Neural progenitor cell (in vitro differentiated cells): ENCODE data around the gene DLL1. TPM values are rescaled to one million over a fixed set of nuclear protein-coding genes. Genes with fewer than 3 reads are reported as not detected.

Experiments used
- DNase-seq: peaks from one replicate; pipeline ENCODE4 v3.0.0-alpha.2; 2016; ENCODE audit warnings: low spot score
- H2AFZ ChIP-seq: fragments of 200-600 bp; sonication (generic); replicated peaks from 2 replicates; pipeline ENCODE4 v1.6.1; 2016; ENCODE audit warnings: antibody characterized with exemption
- H3F3A ChIP-seq: fragments of 200-600 bp; sonication (generic); 2 replicates; pipeline ENCODE4 v1.6.1; 2016; ENCODE audit warnings: antibody characterized with exemption, low read depth
- H3K27ac ChIP-seq: fragments of 200-600 bp; sonication (generic); 2 replicates; pipeline ENCODE4 v1.5.1; 2016; ENCODE audit warnings: mild to moderate bottlenecking
- H3K27me3 ChIP-seq: fragments of 200-600 bp; sonication (generic); 2 replicates; pipeline ENCODE4 v1.6.1; 2016; ENCODE audit warnings: mild to moderate bottlenecking, moderate library complexity
- H3K36me3 ChIP-seq: fragments of 200-600 bp; sonication (generic); 2 replicates; pipeline ENCODE4 v1.5.1; 2016
- H3K4me1 ChIP-seq: fragments of 200-600 bp; sonication (generic); 2 replicates; pipeline ENCODE4 v1.6.1; 2016; ENCODE audit warnings: mixed run types
- H3K4me2 ChIP-seq: fragments of 200-600 bp; sonication (generic); 2 replicates; pipeline ENCODE4 v1.6.1; 2016
- H3K4me3 ChIP-seq: fragments of 200-600 bp; sonication (generic); 2 replicates; pipeline ENCODE4 v1.5.1; 2016
- H3K79me2 ChIP-seq: fragments of 200-600 bp; sonication (generic); 2 replicates; pipeline ENCODE4 v1.6.1; 2016; ENCODE audit warnings: low read depth
- H3K9ac ChIP-seq: fragments of 200-600 bp; sonication (generic); 2 replicates; pipeline ENCODE4 v1.6.1; 2016
- H3K9me3 ChIP-seq: fragments of 200-600 bp; sonication (generic); 2 replicates; pipeline ENCODE4 v1.5.1; 2016; ENCODE audit warnings: low read depth
- H4K20me1 ChIP-seq: fragments of 200-600 bp; sonication (generic); 2 replicates; pipeline ENCODE4 v1.6.1; 2016; ENCODE audit warnings: low read depth
- H3K27ac Mint-ChIP-seq: 3 replicates; pipeline ENCODE4 v1.8.0; 2021; ENCODE audit warnings: mixed read lengths
- H3K27me3 Mint-ChIP-seq: 2 replicates; pipeline ENCODE4 v1.8.0; 2022; ENCODE audit warnings: low read depth, mild to moderate bottlenecking, inconsistent platforms, moderate library complexity, mixed read lengths; ENCODE audit not compliant: insufficient read depth
- H3K36me3 Mint-ChIP-seq: 3 replicates; pipeline ENCODE4 v1.8.0; 2021; ENCODE audit warnings: mixed read lengths
- H3K4me1 Mint-ChIP-seq: 3 replicates; pipeline ENCODE4 v1.8.0; 2021; ENCODE audit warnings: mixed read lengths
- H3K4me3 Mint-ChIP-seq: 3 replicates; pipeline ENCODE4 v1.8.0; 2021; ENCODE audit warnings: mild to moderate bottlenecking, moderate library complexity, mixed read lengths
- H3K9me3 Mint-ChIP-seq: 3 replicates; pipeline ENCODE4 v1.8.0; 2020; ENCODE audit warnings: mixed read lengths
- CTCF ChIP-seq: fragments of 200-600 bp; sonication (generic); IDR thresholded peaks from 2 replicates; pipeline ENCODE4 v1.5.1; 2017; ENCODE audit warnings: antibody characterized with exemption, mild to moderate bottlenecking
- EZH2 ChIP-seq: fragments of 200-600 bp; sonication (generic); IDR thresholded peaks from 2 replicates; pipeline ENCODE4 v1.6.1; 2017; ENCODE audit warnings: antibody characterized with exemption, mild to moderate bottlenecking, moderate library complexity
- EZH2phosphoT487 ChIP-seq: fragments of 200-600 bp; sonication (generic); IDR thresholded peaks from 2 replicates; pipeline ENCODE4 v1.6.1; 2017; ENCODE audit warnings: antibody characterized with exemption
- total RNA-seq: library from RNA; depleted of rRNA; stranded (reverse); fragments of >200 nt; gene quantifications from 2 replicates; pipeline ENCODE4 v1.2.3, GENCODE V29; 2015; ENCODE audit warnings: low replicate concordance

The DLL1 gene
- total RNA-seq, 1 donor from 2014 or later = 35.9 TPM

DNA sequence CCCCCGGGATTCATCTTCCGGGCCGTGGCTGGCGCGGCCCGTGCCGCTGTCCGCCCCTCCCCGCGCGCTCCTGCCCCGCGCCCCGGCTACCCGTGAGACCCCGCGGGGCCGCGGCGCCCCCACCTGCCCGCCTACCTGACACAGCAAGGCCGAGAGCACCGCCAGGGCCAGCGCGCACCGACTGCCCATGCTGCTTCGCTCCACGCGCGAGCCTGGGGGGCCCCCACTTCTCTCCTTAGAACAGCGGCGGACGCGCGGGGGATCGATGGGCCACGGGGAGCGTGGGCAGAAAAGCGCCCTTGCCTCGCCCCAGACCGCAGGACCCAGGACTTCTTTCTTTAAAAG is 955 bp downstream of the DLL1 start:
- peak overlapping the region; percentile 83 for H3K27ac ChIP-seq
- H3K4me1 Mint-ChIP-seq = peaks cover 69% of the 10 kb centered on the region
- peaks cover 57% of the 10 kb centered on the region for H4K20me1 ChIP-seq
- peaks cover 26% of the 10 kb centered on the region for H3K36me3 Mint-ChIP-seq
- H2AFZ ChIP-seq = no peak overlapping the region
- no peaks in the 10 kb centered on the region for H3K36me3 ChIP-seq
- peak overlapping the region; percentile 73 for H3K9ac ChIP-seq
- DNase-seq = no peak
- no peak overlapping the region for H3K27ac Mint-ChIP-seq
- H3K4me2 ChIP-seq = peak overlapping the region; percentile 100
- H3F3A ChIP-seq = peaks cover 69% of the 10 kb centered on the region
- H3K27me3 ChIP-seq = peaks cover 67% of the 10 kb centered on the region
- H3K4me3 Mint-ChIP-seq = peak overlapping the region; percentile 94
- TF ChIP-seq EZH2phosphoT487 = no peak
- TF ChIP-seq CTCF = no peak
- TF ChIP-seq EZH2 = no peak
- peaks cover 62% of the 10 kb centered on the region for H3K4me1 ChIP-seq
- peaks cover 41% of the 10 kb centered on the region for H3K79me2 ChIP-seq
- peaks cover 40% of the 10 kb centered on the region for H3K27me3 Mint-ChIP-seq
- peak overlapping the region; percentile 94 for H3K4me3 ChIP-seq
- no peaks in the 10 kb centered on the region for H3K9me3 ChIP-seq
- no peaks in the 10 kb centered on the region for H3K9me3 Mint-ChIP-seq

DNA sequence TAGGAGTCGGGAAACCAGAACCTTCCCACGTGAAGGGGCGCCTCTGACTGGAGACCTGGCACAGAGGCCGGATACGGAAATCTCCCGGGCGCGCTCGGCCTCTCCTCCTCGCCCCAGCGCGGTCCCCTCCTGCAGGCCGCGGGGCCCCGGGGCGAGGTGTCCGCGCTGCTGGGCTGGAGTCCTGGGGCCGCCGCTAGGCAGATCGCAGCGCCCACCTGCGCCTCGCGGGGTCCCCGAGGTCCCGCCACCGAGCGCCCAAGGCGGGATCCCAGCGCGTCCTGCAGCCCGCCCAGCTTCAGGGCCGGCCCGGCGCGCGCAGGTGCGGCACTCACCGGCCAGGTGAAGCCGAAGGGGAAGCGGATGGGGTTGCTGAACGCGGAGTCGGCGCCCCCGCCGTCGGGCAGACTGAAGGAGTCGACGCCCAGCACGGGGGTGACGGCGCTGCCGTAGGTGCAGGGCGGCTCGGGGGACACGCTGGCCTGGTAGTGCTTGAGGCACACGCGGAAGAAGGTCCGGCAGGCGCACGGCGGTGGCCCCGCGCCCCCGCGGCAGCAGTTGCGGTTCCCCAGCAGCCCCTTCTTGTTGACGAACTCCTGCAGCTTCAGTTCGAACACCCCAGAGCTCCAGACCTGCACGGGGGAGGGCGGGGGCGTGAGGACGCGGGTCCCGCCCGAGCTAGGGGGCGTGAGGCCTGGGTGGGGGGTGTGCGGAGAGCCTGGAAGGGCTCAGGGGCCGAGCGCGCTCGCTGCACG is 1.5 kb downstream of the DLL1 start:
- DNase-seq = peak; percentile 48
- H3K4me3 ChIP-seq = peak overlapping the region; percentile 94
- no peaks in the 10 kb centered on the region for H3K36me3 ChIP-seq
- peaks cover 29% of the 10 kb centered on the region for H3K36me3 Mint-ChIP-seq
- no peaks in the 10 kb centered on the region for H3K9me3 ChIP-seq
- H3K27me3 ChIP-seq = peaks cover 65% of the 10 kb centered on the region
- no peaks in the 10 kb centered on the region for H3K9me3 Mint-ChIP-seq
- peak overlapping the region; percentile 52 for H3K9ac ChIP-seq
- H3K27me3 Mint-ChIP-seq = peaks cover 38% of the 10 kb centered on the region
- peaks cover 56% of the 10 kb centered on the region for H3K4me1 ChIP-seq
- H3K4me2 ChIP-seq = peak overlapping the region; percentile 100
- H3K27ac Mint-ChIP-seq = peak overlapping the region; percentile 51
- H3K79me2 ChIP-seq = peaks cover 41% of the 10 kb centered on the region
- H3K4me3 Mint-ChIP-seq = peak overlapping the region; percentile 89
- H3K4me1 Mint-ChIP-seq = peaks cover 63% of the 10 kb centered on the region
- no peak overlapping the region for H3K27ac ChIP-seq
- peak; percentile 16 for TF ChIP-seq EZH2
- TF ChIP-seq CTCF = no peak
- no peak for TF ChIP-seq EZH2phosphoT487
- H4K20me1 ChIP-seq = peaks cover 63% of the 10 kb centered on the region
- H3F3A ChIP-seq = peaks cover 63% of the 10 kb centered on the region
- no peak overlapping the region for H2AFZ ChIP-seq

- H3K4me3 ChIP-seq = peak overlapping the region; percentile 94
- H3K36me3 ChIP-seq = no peaks in the 10 kb centered on the region
- H3K9ac ChIP-seq = peak overlapping the region; percentile 52
- Mint-ChIP-seq H3K9me3 (no peaks in the 10 kb centered on the region), H3K4me1 (peaks cover 58% of the 10 kb centered on the region), H3K27ac (peak overlapping the region; percentile 51), H3K36me3 (peaks cover 32% of the 10 kb centered on the region), H3K4me3 (peak overlapping the region; percentile 89), H3K27me3 (peaks cover 33% of the 10 kb centered on the region)
- peaks cover 41% of the 10 kb centered on the region for H3K79me2 ChIP-seq
- DNase-seq = no peak
- H3F3A ChIP-seq = peaks cover 58% of the 10 kb centered on the region
- H3K4me1 ChIP-seq = peaks cover 51% of the 10 kb centered on the region
- H2AFZ ChIP-seq = no peak overlapping the region
- peak overlapping the region; percentile 100 for H3K4me2 ChIP-seq
- no peaks in the 10 kb centered on the region for H3K9me3 ChIP-seq
- TF ChIP-seq EZH2phosphoT487 = no peak
- no peak for TF ChIP-seq EZH2
- no peak for TF ChIP-seq CTCF
- peaks cover 65% of the 10 kb centered on the region for H3K27me3 ChIP-seq
- H3K27ac ChIP-seq = no peak overlapping the region
- peaks cover 68% of the 10 kb centered on the region for H4K20me1 ChIP-seq
These were observed 2.1 kb downstream of the DLL1 start for GRCh38 chr6:170288852-170289179.
